Measurements from ENCODE around the gene CPNE5.
A peak's percentile ranks its signal among the peaks of the same experiment; 100 is the strongest.

The CPNE5 gene

GRCh38 chr6:36838896-36839748 lies at the start of gene CPNE5:
Gene CPNE5, minus strand, starts transcription at chr6:36839444. Its CDS starts 67 bp downstream, at chr6:36839377.
- no peaks in the 10 kb centered on the region for H3K36me3 ChIP-seq (ENCODE audit: control insufficient read depth, insufficient read depth, low read length)
- H3K4me3 ChIP-seq (ENCODE audit: low read depth, low read length), result peak within 1 kb of the TSS; percentile 61
- peaks cover 4% of the 10 kb centered on the region for H3K4me1 ChIP-seq (ENCODE audit: control insufficient read depth, insufficient read depth, low read length)
- no peak within 1 kb of the TSS for H3K9ac ChIP-seq (ENCODE audit: low read depth, low read length)
- H3K9me3 ChIP-seq (ENCODE audit: control insufficient read depth, insufficient read depth, low read length), result no peaks in the 10 kb centered on the region
- H3K27me3 ChIP-seq (ENCODE audit: control insufficient read depth, insufficient read depth, low read length), result peaks cover 61% of the 10 kb centered on the region

GRCh38 chr6:36888115-36888643 lies 48.9 kb upstream of the CPNE5 start:
- Histone ChIP-seq H3K4me1 (ENCODE audit: control insufficient read depth, insufficient read depth, low read length) (peaks cover 7% of the 10 kb centered on the region), H3K27me3 (ENCODE audit: control insufficient read depth, insufficient read depth, low read length) (no peaks in the 10 kb centered on the region), H3K9ac (ENCODE audit: low read depth, low read length) (no peak overlapping the region), H3K36me3 (ENCODE audit: control insufficient read depth, insufficient read depth, low read length) (no peaks in the 10 kb centered on the region), H3K9me3 (ENCODE audit: control insufficient read depth, insufficient read depth, low read length) (no peaks in the 10 kb centered on the region), H3K4me3 (ENCODE audit: low read depth, low read length) (no peak overlapping the region)

- H3K27me3 ChIP-seq (ENCODE audit: control insufficient read depth, insufficient read depth, low read length), result no peaks in the 10 kb centered on the region
- H3K4me1 ChIP-seq (ENCODE audit: control insufficient read depth, insufficient read depth, low read length), result peaks cover 7% of the 10 kb centered on the region
- H3K9me3 ChIP-seq (ENCODE audit: control insufficient read depth, insufficient read depth, low read length), result no peaks in the 10 kb centered on the region
- no peaks in the 10 kb centered on the region for H3K36me3 ChIP-seq (ENCODE audit: control insufficient read depth, insufficient read depth, low read length)
- H3K9ac ChIP-seq (ENCODE audit: low read depth, low read length), result no peak overlapping the region
- no peak overlapping the region for H3K4me3 ChIP-seq (ENCODE audit: low read depth, low read length)
These were observed 47.8 kb upstream of the CPNE5 start for GRCh38 chr6:36886950-36887618.

- H3K36me3 ChIP-seq (ENCODE audit: control insufficient read depth, insufficient read depth, low read length), result no peaks in the 10 kb centered on the region
- peak within 1 kb of the TSS; percentile 89 for H3K4me3 ChIP-seq (ENCODE audit: low read depth, low read length)
- H3K9ac ChIP-seq (ENCODE audit: low read depth, low read length), result peak within 1 kb of the TSS; percentile 61
These were observed 46.5 kb upstream of the CPNE5 start, which contains the start of gene C6orf89 for GRCh38 chr6:36885461-36886401. Gene C6orf89, plus strand, starts transcription at chr6:36885952. Its CDS starts 13,493 bp downstream, at chr6:36899445.

GRCh38 chr6:36884610-36885009 lies 45.4 kb upstream of the CPNE5 start:
- Histone ChIP-seq H3K9me3 (ENCODE audit: control insufficient read depth, insufficient read depth, low read length) (no peaks in the 10 kb centered on the region), H3K4me3 (ENCODE audit: low read depth, low read length) (no peak overlapping the region), H3K27me3 (ENCODE audit: control insufficient read depth, insufficient read depth, low read length) (no peaks in the 10 kb centered on the region), H3K4me1 (ENCODE audit: control insufficient read depth, insufficient read depth, low read length) (peaks cover 7% of the 10 kb centered on the region), H3K9ac (ENCODE audit: low read depth, low read length) (no peak overlapping the region), H3K36me3 (ENCODE audit: control insufficient read depth, insufficient read depth, low read length) (no peaks in the 10 kb centered on the region)

More at GRCh38 chr6:36885461-36886401, 46.5 kb upstream of the CPNE5 start, which contains the start of gene C6orf89:
- no peaks in the 10 kb centered on the region for H3K27me3 ChIP-seq (ENCODE audit: control insufficient read depth, insufficient read depth, low read length)
- H3K9me3 ChIP-seq (ENCODE audit: control insufficient read depth, insufficient read depth, low read length), result no peaks in the 10 kb centered on the region
- peaks cover 7% of the 10 kb centered on the region for H3K4me1 ChIP-seq (ENCODE audit: control insufficient read depth, insufficient read depth, low read length)

- Histone ChIP-seq H3K27me3 (ENCODE audit: control insufficient read depth, insufficient read depth, low read length) (no peaks in the 10 kb centered on the region), H3K36me3 (ENCODE audit: control insufficient read depth, insufficient read depth, low read length) (no peaks in the 10 kb centered on the region), H3K9me3 (ENCODE audit: control insufficient read depth, insufficient read depth, low read length) (no peaks in the 10 kb centered on the region), H3K9ac (ENCODE audit: low read depth, low read length) (peak overlapping the region; percentile 19), H3K4me3 (ENCODE audit: low read depth, low read length) (peak overlapping the region; percentile 94), H3K4me1 (ENCODE audit: control insufficient read depth, insufficient read depth, low read length) (peaks cover 3% of the 10 kb centered on the region)
These were observed 36.0 kb upstream of the CPNE5 start for GRCh38 chr6:36875250-36875633.

- no peaks in the 10 kb centered on the region for H3K9me3 ChIP-seq (ENCODE audit: control insufficient read depth, insufficient read depth, low read length)
- H3K36me3 ChIP-seq (ENCODE audit: control insufficient read depth, insufficient read depth, low read length), result no peaks in the 10 kb centered on the region
- H3K27me3 ChIP-seq (ENCODE audit: control insufficient read depth, insufficient read depth, low read length), result no peaks in the 10 kb centered on the region
- H3K4me1 ChIP-seq (ENCODE audit: control insufficient read depth, insufficient read depth, low read length), result peaks cover 3% of the 10 kb centered on the region
- H3K9ac ChIP-seq (ENCODE audit: low read depth, low read length), result peak within 1 kb of the TSS; percentile 98
- peak within 1 kb of the TSS; percentile 94 for H3K4me3 ChIP-seq (ENCODE audit: low read depth, low read length)
These were observed 35.4 kb upstream of the CPNE5 start, which contains the start of gene PPIL1 for GRCh38 chr6:36874443-36875249. Gene PPIL1, minus strand, starts transcription at chr6:36874803. Its CDS starts 31 bp downstream, at chr6:36874772.

GRCh38 chr6:36873612-36874442 lies 34.6 kb upstream of the CPNE5 start:
- H3K4me1 ChIP-seq (ENCODE audit: control insufficient read depth, insufficient read depth, low read length), result peaks cover 3% of the 10 kb centered on the region
- peak overlapping the region; percentile 98 for H3K9ac ChIP-seq (ENCODE audit: low read depth, low read length)
- H3K36me3 ChIP-seq (ENCODE audit: control insufficient read depth, insufficient read depth, low read length), result no peaks in the 10 kb centered on the region
- peak overlapping the region; percentile 94 for H3K4me3 ChIP-seq (ENCODE audit: low read depth, low read length)
- H3K9me3 ChIP-seq (ENCODE audit: control insufficient read depth, insufficient read depth, low read length), result no peaks in the 10 kb centered on the region
- no peaks in the 10 kb centered on the region for H3K27me3 ChIP-seq (ENCODE audit: control insufficient read depth, insufficient read depth, low read length)

- Histone ChIP-seq H3K9me3 (ENCODE audit: control insufficient read depth, insufficient read depth, low read length) (no peaks in the 10 kb centered on the region), H3K4me1 (ENCODE audit: control insufficient read depth, insufficient read depth, low read length) (peaks cover 3% of the 10 kb centered on the region), H3K36me3 (ENCODE audit: control insufficient read depth, insufficient read depth, low read length) (no peaks in the 10 kb centered on the region), H3K9ac (ENCODE audit: low read depth, low read length) (no peak overlapping the region), H3K27me3 (ENCODE audit: control insufficient read depth, insufficient read depth, low read length) (no peaks in the 10 kb centered on the region), H3K4me3 (ENCODE audit: low read depth, low read length) (no peak overlapping the region)
These were observed 33.9 kb upstream of the CPNE5 start for GRCh38 chr6:36873115-36873514.

GRCh38 chr6:36871686-36872085 lies 32.4 kb upstream of the CPNE5 start:
- no peaks in the 10 kb centered on the region for H3K9me3 ChIP-seq (ENCODE audit: control insufficient read depth, insufficient read depth, low read length)
- no peaks in the 10 kb centered on the region for H3K27me3 ChIP-seq (ENCODE audit: control insufficient read depth, insufficient read depth, low read length)
- no peak overlapping the region for H3K9ac ChIP-seq (ENCODE audit: low read depth, low read length)
- no peak overlapping the region for H3K4me3 ChIP-seq (ENCODE audit: low read depth, low read length)
- peaks cover 3% of the 10 kb centered on the region for H3K36me3 ChIP-seq (ENCODE audit: control insufficient read depth, insufficient read depth, low read length)
- H3K4me1 ChIP-seq (ENCODE audit: control insufficient read depth, insufficient read depth, low read length), result peaks cover 3% of the 10 kb centered on the region
